IPS-20b (cell line): ENCODE data around the gene FOXO4.

ENCODE experiments used
- H3K27ac ChIP-seq: one replicate; pipeline ENCODE4 v1.5.1; 2013; ENCODE audit warnings: low read length
- H3K27me3 ChIP-seq: 2 replicates; pipeline ENCODE4 v1.6.1; 2013; ENCODE audit warnings: mild to moderate bottlenecking, low read length, inconsistent platforms; ENCODE audit not compliant: insufficient read depth
- H3K36me3 ChIP-seq: 2 replicates; pipeline ENCODE4 v1.6.1; 2013; ENCODE audit warnings: low read depth, mild to moderate bottlenecking, inconsistent platforms, low read length, moderate library complexity; ENCODE audit not compliant: insufficient read depth
- H3K4me1 ChIP-seq: 2 replicates; pipeline ENCODE4 v1.6.1; 2013; ENCODE audit warnings: mild to moderate bottlenecking, control low read depth, inconsistent platforms, low read length, moderate library complexity; ENCODE audit not compliant: insufficient read depth
- H3K4me3 ChIP-seq: 2 replicates; pipeline ENCODE4 v1.5.1; 2013; ENCODE audit warnings: mild to moderate bottlenecking, low read length, inconsistent platforms
- H3K9ac ChIP-seq: 2 replicates; pipeline ENCODE4 v1.6.1; 2013; ENCODE audit warnings: low read depth, mild to moderate bottlenecking, inconsistent platforms, low read length, moderate library complexity
- H3K9me3 ChIP-seq: 2 replicates; pipeline ENCODE4 v1.6.1; 2013; ENCODE audit warnings: mild to moderate bottlenecking, low read depth, low read length, inconsistent platforms; ENCODE audit not compliant: insufficient read depth

FOXO4 gene

DNA sequence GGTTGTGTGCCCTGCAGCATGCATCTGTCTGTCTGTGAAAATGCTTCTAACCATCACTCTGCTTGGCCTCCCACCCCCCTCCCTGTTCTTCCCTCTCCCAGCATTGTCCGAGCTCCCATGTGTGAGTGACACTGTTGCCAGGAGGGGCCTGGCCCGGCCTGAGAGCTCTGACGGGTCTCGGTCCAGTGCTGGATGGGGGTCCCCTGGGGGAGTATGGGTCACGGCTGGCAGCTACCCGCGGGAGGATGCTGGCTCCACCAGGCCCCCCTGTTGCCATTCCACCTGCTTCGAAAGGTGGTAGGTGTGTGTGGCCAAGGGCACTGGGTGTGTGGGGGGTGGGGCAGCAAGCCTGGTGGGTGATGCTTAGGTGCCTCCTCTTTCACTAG lies 52.6 kb downstream of the FOXO4 start:
- no peaks in the 10 kb centered on the region for H3K36me3 ChIP-seq

DNA sequence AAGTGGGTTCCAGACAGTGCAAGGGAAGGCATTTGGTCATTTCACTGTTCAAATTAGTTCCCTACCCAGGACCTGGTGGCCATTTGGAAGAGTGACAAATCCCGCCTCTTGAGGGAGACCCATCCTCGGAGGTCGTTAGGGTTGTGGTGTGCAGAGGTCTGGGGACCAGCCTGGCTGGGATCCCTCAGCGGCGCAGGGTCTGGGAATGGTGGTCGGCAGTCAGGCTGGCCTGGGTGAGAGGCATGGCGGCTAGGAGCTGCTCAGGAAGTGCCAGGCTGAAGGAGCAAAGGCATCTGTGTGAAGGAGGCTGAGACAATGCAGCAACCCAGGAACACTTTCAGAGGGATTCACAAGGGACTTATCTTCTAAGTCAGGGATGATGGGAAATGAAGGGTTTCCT lies 55.7 kb downstream of the FOXO4 start:
- no peaks in the 10 kb centered on the region for H3K9me3 ChIP-seq
- H3K36me3 ChIP-seq, result peaks cover 5% of the 10 kb centered on the region; the same call in 1 of the 2 replicates
- peaks cover 3% of the 10 kb centered on the region for H3K4me1 ChIP-seq
- no peak overlapping the region for H3K4me3 ChIP-seq
- H3K9ac ChIP-seq, result no peak overlapping the region
- no peak overlapping the region for H3K27ac ChIP-seq
- no peaks in the 10 kb centered on the region for H3K27me3 ChIP-seq

More for the DNA sequence above, 52.6 kb downstream of the FOXO4 start:
- Histone ChIP-seq H3K9ac (no peak overlapping the region), H3K27me3 (no peaks in the 10 kb centered on the region), H3K9me3 (no peaks in the 10 kb centered on the region), H3K27ac (no peak overlapping the region), H3K4me1 (peaks cover 6% of the 10 kb centered on the region), H3K4me3 (no peak overlapping the region)
